ENCODE results near the gene ZNF76.

DNA sequence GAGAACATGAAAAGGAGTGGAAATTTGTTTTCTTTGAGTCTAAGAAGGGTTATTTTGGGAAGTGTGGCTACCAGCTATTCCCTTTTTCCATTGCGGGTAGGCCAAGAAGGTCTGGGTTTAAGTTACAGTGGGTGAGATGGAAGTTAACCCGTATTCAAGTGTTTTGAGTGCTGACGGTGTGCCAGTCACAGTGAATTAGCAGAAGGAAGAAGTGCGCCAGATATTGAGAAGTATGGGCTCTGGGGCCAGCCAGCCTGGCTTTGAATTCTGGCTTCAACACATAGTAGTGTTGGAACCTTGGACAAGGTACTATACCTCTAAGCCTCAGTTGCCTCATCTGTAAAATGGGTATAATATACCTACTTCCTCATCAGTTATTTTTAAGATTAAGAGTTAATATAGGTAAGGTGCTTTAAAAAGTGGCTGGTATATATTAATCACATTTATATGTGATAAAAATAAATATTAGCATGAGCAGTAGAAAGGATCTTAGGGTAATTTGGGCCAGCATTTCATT is 16.3 kb downstream of the ZNF76 start:
- TF ChIP-seq RFXANK (CRISPR knock-in tag; IDR thresholded peaks at IDR 0.05), result no peak
- no peak for TF ChIP-seq TCF12 (IDR thresholded peaks at IDR 0.05)
- TF ChIP-seq TCF12 (CRISPR knock-in tag; IDR thresholded peaks at IDR 0.05), result no peak
- no peak for TF ChIP-seq CTCF (CRISPR knock-in tag; IDR thresholded peaks at IDR 0.05)
- no peak for TF ChIP-seq ZNF878 (CRISPR knock-in tag; IDR thresholded peaks at IDR 0.05)
- no peak for TF ChIP-seq ZNF253 (CRISPR knock-in tag; IDR thresholded peaks at IDR 0.05; ENCODE audit: borderline replicate concordance)
- no peak for TF ChIP-seq NR2F1 (CRISPR knock-in tag; IDR thresholded peaks at IDR 0.05)
- no peak for TF ChIP-seq U2AF2 (IDR thresholded peaks at IDR 0.05; ENCODE audit: low read depth, low read length)
- TF ChIP-seq ZNF713 (CRISPR knock-in tag; IDR thresholded peaks at IDR 0.05), result no peak
- no peak for TF ChIP-seq PPARG (CRISPR knock-in tag; conservative IDR thresholded peaks at IDR 0.05)
- no peak for TF ChIP-seq ZNF136 (CRISPR knock-in tag; IDR thresholded peaks at IDR 0.05; ENCODE audit: low read depth)
- no peak for TF ChIP-seq KLF16 (CRISPR knock-in tag; IDR thresholded peaks at IDR 0.05)
